H1 (cell line): ENCODE measurements around the gene OVCA2. TPM values are rescaled to one million over a fixed set of nuclear protein-coding genes. Genes with fewer than 3 reads are reported as not detected.
A peak's percentile ranks its signal among the peaks of the same experiment; 100 is the strongest.

Source experiments
- CTCF ChIA-PET: fragments of 300-600 bp; sonication (Branson Sonifier 250); formaldehyde crosslinking; loops from one replicate; lab custom pipeline; 2021; ENCODE audit not compliant: partially characterized antibody; lab: Charles Lee
- POLR2A ChIA-PET: fragments of 300-600 bp; sonication (Branson Sonifier 250); formaldehyde crosslinking; loops from one replicate; lab custom pipeline; 2021; ENCODE audit warnings: inconsistent platforms; ENCODE audit not compliant: partially characterized antibody; lab: Charles Lee
- DNase-seq, 2 experiments: peaks; one replicate each; pipeline versions ENCODE4 v3.0.0 to v3.0.0-alpha.2; 2010 to 2022; ENCODE audit warnings: low spot score in 2 of 2, low read depth in 1 of 2, mixed read lengths in 1 of 2
- FAIRE-seq: peaks from 2 replicates; lab custom pipeline; 2011; peaks lifted over from hg19 to GRCh38; lab: Jason Lieb, UNC
- H2AFZ ChIP-seq: 2 replicates; pipeline ENCODE4 v1.8.1; 2012; ENCODE audit warnings: low read length, inconsistent platforms
- H2AK5ac ChIP-seq: 2 replicates; pipeline ENCODE4 v1.6.1; 2013; ENCODE audit warnings: low read depth, low read length
- H2BK120ac ChIP-seq: replicated peaks from 2 replicates; pipeline ENCODE3; 2013; ENCODE audit warnings: low read depth, low read length, inconsistent platforms
- H2BK12ac ChIP-seq: 2 replicates; pipeline ENCODE4 v1.6.1; 2013; ENCODE audit warnings: low read depth, low read length
- H2BK15ac ChIP-seq: 2 replicates; pipeline ENCODE4 v1.6.1; 2013; ENCODE audit warnings: low read length
- H2BK20ac ChIP-seq: 2 replicates; pipeline ENCODE4 v1.6.1; 2013; ENCODE audit warnings: low read length
- H2BK5ac ChIP-seq: 2 replicates; pipeline ENCODE4 v1.6.1; 2013; ENCODE audit warnings: low read depth, low read length
- H3K14ac ChIP-seq: 2 replicates; pipeline ENCODE4 v1.6.1; 2013; ENCODE audit warnings: inconsistent platforms; ENCODE audit not compliant: insufficient read length
- H3K18ac ChIP-seq: 2 replicates; pipeline ENCODE4 v1.6.1; 2013; ENCODE audit warnings: low read length; ENCODE audit errors: extremely low read depth
- H3K23ac ChIP-seq: 2 replicates; pipeline ENCODE4 v1.6.1; 2013; ENCODE audit warnings: inconsistent platforms; ENCODE audit not compliant: insufficient read length
- H3K23me2 ChIP-seq: 2 replicates; pipeline ENCODE4 v1.6.1; 2013; ENCODE audit warnings: low read depth, low read length
- H3K27ac ChIP-seq: 2 replicates; pipeline ENCODE4 v1.6.1; 2011; ENCODE audit warnings: low read depth, low read length, inconsistent platforms
- H3K27me3 ChIP-seq, 4 experiments: replicated peaks in 1 of 4; 1 replicate in 1 of 4; 2 replicates in 3 of 4; pipeline versions ENCODE4 v1.6.1 to v1.8.1; 2011 to 2013; ENCODE audit warnings: low read length in 3 of 4, mild to moderate bottlenecking in 3 of 4, inconsistent platforms in 2 of 4, mixed read lengths in 2 of 4, moderate library complexity in 1 of 4; ENCODE audit not compliant: control insufficient read depth in 3 of 4, insufficient read depth in 3 of 4; ENCODE audit errors: extremely low read depth in 1 of 4
- H3K36me3 ChIP-seq, 4 experiments: 2 replicates each; pipeline versions ENCODE4 v1.6.1 to v1.8.1; 2011 to 2013; ENCODE audit warnings: mild to moderate bottlenecking in 4 of 4, low read length in 3 of 4, moderate library complexity in 2 of 4, control low read depth in 1 of 4, inconsistent platforms in 1 of 4; ENCODE audit not compliant: insufficient read depth in 4 of 4, control insufficient read depth in 2 of 4
- H3K4ac ChIP-seq: replicated peaks from 2 replicates; pipeline ENCODE3; 2013; ENCODE audit warnings: low read length, low read depth, mixed read lengths, inconsistent platforms; ENCODE audit not compliant: insufficient read length
- H3K4me1 ChIP-seq, 4 experiments: replicated peaks in 1 of 4; 1 replicate in 1 of 4; 2 replicates in 3 of 4; pipeline versions ENCODE4 v1.6.1 to v1.8.1; 2011 to 2013; ENCODE audit warnings: low read length in 3 of 4, inconsistent platforms in 2 of 4, mixed read lengths in 1 of 4; ENCODE audit not compliant: insufficient read depth in 4 of 4, control insufficient read depth in 3 of 4
- H3K4me2 ChIP-seq, 2 experiments: 2 replicates each; pipeline versions ENCODE4 v1.6.1 to v1.8.1; 2011 to 2013; ENCODE audit warnings: low read depth in 2 of 2, low read length in 2 of 2, control low read depth in 1 of 2, inconsistent platforms in 1 of 2, mild to moderate bottlenecking in 1 of 2; ENCODE audit not compliant: insufficient read depth in 1 of 2
- H3K4me3 ChIP-seq, 4 experiments: fragments of 200-600, 300-600 bp in 1 of 4; sonication (generic), shearing (Covaris generic), sonication (Bioruptor Twin) in 1 of 4; 2 replicates each; pipeline versions ENCODE4 v1.5.1 to v1.8.1; 2011 to 2016; ENCODE audit warnings: low read length in 4 of 4, low read depth in 3 of 4, control low read depth in 2 of 4, inconsistent platforms in 2 of 4, mild to moderate bottlenecking in 2 of 4, mixed read lengths in 1 of 4, moderate library complexity in 1 of 4; ENCODE audit not compliant: insufficient read depth in 2 of 4; ENCODE audit errors: extremely low read depth in 1 of 4
- H3K56ac ChIP-seq: replicated peaks from 2 replicates; pipeline ENCODE3; 2013; ENCODE audit warnings: low read depth, mild to moderate bottlenecking, mixed read lengths, low read length, inconsistent platforms; ENCODE audit not compliant: insufficient read length
- H3K79me1 ChIP-seq: 2 replicates; pipeline ENCODE4 v1.6.1; 2013; ENCODE audit warnings: low read depth, low read length, control low read depth
- H3K79me2 ChIP-seq, 2 experiments: 2 replicates each; pipeline versions ENCODE4 v1.6.1 to v1.8.1; 2012 to 2013; ENCODE audit warnings: low read length in 2 of 2, mild to moderate bottlenecking in 2 of 2, inconsistent platforms in 1 of 2; ENCODE audit not compliant: insufficient read depth in 2 of 2, control insufficient read depth in 1 of 2
- H3K9ac ChIP-seq, 4 experiments: replicated peaks in 1 of 4; 1 replicate in 1 of 4; 2 replicates in 3 of 4; pipeline versions ENCODE4 v1.6.1 to v1.8.1; 2011 to 2013; ENCODE audit warnings: low read depth in 3 of 4, low read length in 3 of 4, control low read depth in 2 of 4, mild to moderate bottlenecking in 2 of 4, moderate library complexity in 2 of 4, inconsistent platforms in 1 of 4; ENCODE audit errors: extremely low read depth in 1 of 4
- H3K9me3 ChIP-seq, 2 experiments: 2 replicates each; pipeline versions ENCODE4 v1.6.1 to v1.8.1; 2012 to 2013; ENCODE audit warnings: mild to moderate bottlenecking in 2 of 2, moderate library complexity in 2 of 2, control low read depth in 1 of 2, inconsistent platforms in 1 of 2, low read depth in 1 of 2, low read length in 1 of 2, mixed read lengths in 1 of 2; ENCODE audit not compliant: insufficient read depth in 2 of 2
- H4K20me1 ChIP-seq, 2 experiments: replicated peaks in 1 of 2; 2 replicates each; pipeline versions ENCODE3 to v1.8.1; 2011 to 2013; ENCODE audit warnings: inconsistent platforms in 2 of 2, low read length in 2 of 2, mild to moderate bottlenecking in 1 of 2; ENCODE audit not compliant: insufficient read depth in 2 of 2, control insufficient read depth in 1 of 2
- H4K5ac ChIP-seq: 2 replicates; pipeline ENCODE4 v1.6.1; 2013; ENCODE audit warnings: low read length, low read depth, mixed read lengths, inconsistent platforms; ENCODE audit not compliant: insufficient read length
- H4K8ac ChIP-seq: 2 replicates; pipeline ENCODE4 v1.8.0; 2013; ENCODE audit warnings: mild to moderate bottlenecking, moderate library complexity, low read length, inconsistent platforms; ENCODE audit not compliant: insufficient read depth; ENCODE audit errors: extremely low read depth
- H4K91ac ChIP-seq: replicated peaks from 2 replicates; pipeline ENCODE3; 2013; ENCODE audit warnings: low read length, mixed read lengths, inconsistent platforms; ENCODE audit not compliant: insufficient read length
- CBX5 ChIP-seq: fragments of 300-800, 300-1000 bp; sonication (generic); IDR thresholded peaks from 2 replicates; pipeline ENCODE4 v1.7.1; 2016; ENCODE audit warnings: antibody characterized with exemption, low read length, low read depth
- GABPA ChIP-seq: IDR thresholded peaks from 2 replicates; pipeline ENCODE4 v1.6.1; 2011; ENCODE audit warnings: mild to moderate bottlenecking, low read length, moderate library complexity, borderline replicate concordance; ENCODE audit not compliant: insufficient read depth
- NRF1 ChIP-seq: IDR thresholded peaks from 2 replicates; pipeline ENCODE4 v1.6.1; 2011; ENCODE audit warnings: mild to moderate bottlenecking, low read depth, low read length, improper control_type of control experiment
- RAD21 ChIP-seq, 2 experiments: IDR thresholded peaks in 1 of 2; conservative IDR thresholded peaks in 1 of 2; 2 replicates each; pipeline ENCODE4 v1.6.1; 2011; ENCODE audit warnings: low read depth in 2 of 2, low read length in 2 of 2, improper control_type of control experiment in 1 of 2, inconsistent platforms in 1 of 2, mild to moderate bottlenecking in 1 of 2, moderate library complexity in 1 of 2
- RFX5 ChIP-seq: IDR thresholded peaks from 2 replicates; pipeline ENCODE4 v1.6.1; 2011; ENCODE audit warnings: low read depth, low read length, improper control_type of control experiment, borderline replicate concordance
- RNF2 ChIP-seq: fragments of 200-900, 300-1000 bp; sonication (generic); IDR thresholded peaks from 2 replicates; pipeline ENCODE4 v1.7.1; 2016; ENCODE audit warnings: borderline replicate concordance, low read depth, mild to moderate bottlenecking, antibody characterized with exemption, low read length; ENCODE audit not compliant: poor library complexity, severe bottlenecking; ENCODE audit errors: missing control alignments
- RXRA ChIP-seq: IDR thresholded peaks from 2 replicates; pipeline ENCODE4 v1.6.1; 2011; ENCODE audit warnings: low read depth, mild to moderate bottlenecking, low read length, moderate library complexity; ENCODE audit not compliant: insufficient read depth
- SIX5 ChIP-seq: IDR thresholded peaks from 2 replicates; pipeline ENCODE4 v1.6.1; 2011; ENCODE audit warnings: mild to moderate bottlenecking, low read depth, low read length
- SP4 ChIP-seq: IDR thresholded peaks from 2 replicates; pipeline ENCODE4 v1.6.1; 2012; ENCODE audit warnings: low read length, inconsistent platforms
- SUZ12 ChIP-seq: fragments of 200-600 bp; sonication (generic); IDR thresholded peaks from 2 replicates; pipeline ENCODE4 v1.6.1; 2012; ENCODE audit warnings: mild to moderate bottlenecking, inconsistent platforms, low read length, moderate library complexity, mixed read lengths
- TEAD4 ChIP-seq: IDR thresholded peaks from 2 replicates; pipeline ENCODE4 v1.6.1; 2012; ENCODE audit warnings: low read depth, low read length, inconsistent platforms, mixed read lengths
- WGBS, 2 experiments: shearing (Covaris generic) in 1 of 2; methylation state at CpG; one replicate each; pipeline versions ENCODE4 v1.1.6 to v1.1.7; 2013 to 2015; ENCODE audit warnings: low lambda C conversion rate in 2 of 2, mixed read lengths in 2 of 2, inconsistent platforms in 1 of 2, low coverage in 1 of 2, missing lambda C conversion rate in 1 of 2; ENCODE audit not compliant: insufficient replicate concordance in 2 of 2, insufficient coverage in 1 of 2, insufficient read length in 1 of 2; ENCODE audit errors: extremely low coverage in 1 of 2, missing lambda C conversion rate in 1 of 2; 5-methylcytosine and 5-hydroxymethylcytosine counted together
- polyA plus RNA-seq, 7 experiments: library from polyadenylated mRNA; depleted of rRNA in 3 of 7; stranded (reverse) in 5 of 7; unstranded in 2 of 7; fragments of >200 nt in 5 of 7; fragments of 200-250 nt in 2 of 7; gene quantifications; 1 replicate in 5 of 7; 2 replicates in 1 of 7; 4 replicates in 1 of 7; pipeline versions ENCODE4 v1.2.1 to v1.2.3, GENCODE V29; 2011 to 2013; ENCODE audit warnings: missing spikeins in 2 of 7, mixed read lengths in 2 of 7
- total RNA-seq: library from RNA; stranded (reverse); fragmentation: NEBNext Ultra II Directional; extraction: Animal tissue kit (Norgen Biotek cat#: 25700); gene quantifications from 2 replicates; pipeline ENCODE4 v1.2.1, GENCODE V29; 2021
- TF ChIP-seq, protein P1 (sequence below): IDR thresholded peaks from 2 replicates; pipeline ENCODE4 v1.6.1; 2011; ENCODE audit warnings: low read depth, mild to moderate bottlenecking, low read length; ENCODE audit not compliant: insufficient read depth

The OVCA2 gene
- total and polyA plus RNA-seq, 2 of the 8 experiments (the other 6 are each of a cell fraction or from before 2014, with no cell fraction given), result 15.3 to 37.0 TPM

DNA sequence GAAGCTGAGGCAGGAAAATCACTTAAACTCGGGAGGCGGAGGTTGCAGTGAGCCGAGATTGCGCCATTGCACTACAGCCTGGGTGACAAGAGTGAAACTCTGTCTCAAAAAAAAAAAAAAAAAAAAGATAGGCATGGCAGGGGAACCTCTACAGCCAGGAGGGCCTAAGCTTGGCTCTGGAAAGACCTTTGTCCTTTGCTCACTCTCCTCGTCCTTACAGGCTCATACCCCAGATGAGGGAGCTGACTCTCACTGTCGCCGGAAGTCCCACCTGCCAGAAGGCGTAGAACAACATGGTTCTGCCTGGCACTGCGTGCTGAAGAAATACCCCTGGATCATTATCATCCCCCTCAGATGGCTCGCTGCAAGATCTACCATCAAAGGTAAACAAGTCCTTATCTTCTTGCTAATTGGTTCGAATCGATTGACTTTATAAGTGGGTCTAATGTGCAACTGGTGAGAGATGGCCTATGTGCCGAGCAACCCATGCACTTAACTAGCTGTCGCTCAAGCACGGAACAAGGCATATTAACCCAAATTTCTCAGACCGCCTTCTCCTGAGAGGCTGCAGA is 46.4 kb upstream of the OVCA2 start:
- DNase-seq (no peak), FAIRE-seq (no peak)
- Histone ChIP-seq H3K14ac (no peak overlapping the region), H3K4me3 (no peak overlapping the region), H3K4ac (no peak overlapping the region), H3K79me2 (no peaks in the 10 kb centered on the region), H4K20me1 (no peaks in the 10 kb centered on the region), H3K4me1 (peaks cover 0 to 21% (median 12%) of the 10 kb centered on the region in 4 experiments; a peak in 6 of 7 replicates), H3K36me3 (no peaks in the 10 kb centered on the region), H3K23me2 (peaks cover 4% of the 10 kb centered on the region; the same call in 1 of the 2 replicates), H2AFZ (no peak overlapping the region), H3K27me3 (peaks cover 8 to 28% (median 20%) of the 10 kb centered on the region in 4 experiments), H2BK20ac (no peak overlapping the region), H2BK5ac (no peak overlapping the region), H4K5ac (no peak overlapping the region), H3K23ac (no peak overlapping the region), H3K9me3 (no peaks in the 10 kb centered on the region), H3K79me1 (no peaks in the 10 kb centered on the region), H3K27ac (no peak overlapping the region), H2BK12ac (peak overlapping the region; percentile 75; the same call in 1 of the 2 replicates), H3K18ac (no peak overlapping the region; the same call in none of the 2 replicates), H2AK5ac (no peak overlapping the region), H4K91ac (no peak overlapping the region), H3K4me2 (no peak overlapping the region), H4K8ac (no peak overlapping the region), H3K56ac (no peak overlapping the region), H3K9ac (no peak overlapping the region), H2BK15ac (peak overlapping the region; percentile 46; the same call in 1 of the 2 replicates), H2BK120ac (no peak overlapping the region)
- ChIA-PET CTCF (interaction anchor here (1.2 to 1.7 kb wide), 2 partner anchors 87 to 249 kb away, joined by 3 to 6 read pairs; no protein-coding TSS in a partner anchor), POLR2A (no interaction called here)
- no peak for TF ChIP-seq SIX5
- no peak for TF ChIP-seq RAD21 (IDR thresholded peaks at IDR 0.05 in 1 of 2, conservative IDR thresholded peaks at IDR 0.05 in 1 of 2; ENCODE audit: low read depth in 2 of 2, low read length in 2 of 2)
- TF ChIP-seq, protein P1, sequence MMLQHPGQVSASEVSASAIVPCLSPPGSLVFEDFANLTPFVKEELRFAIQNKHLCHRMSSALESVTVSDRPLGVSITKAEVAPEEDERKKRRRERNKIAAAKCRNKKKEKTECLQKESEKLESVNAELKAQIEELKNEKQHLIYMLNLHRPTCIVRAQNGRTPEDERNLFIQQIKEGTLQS, result no peak
- TF ChIP-seq TEAD4, result no peak
- TF ChIP-seq RFX5, result no peak
- TF ChIP-seq RXRA, result no peak
- no peak for TF ChIP-seq SUZ12
- TF ChIP-seq CBX5, result no peak
- no peak for TF ChIP-seq SP4
- no peak for TF ChIP-seq GABPA
- TF ChIP-seq RNF2, result no peak
- no peak for TF ChIP-seq NRF1
- WGBS, 2 experiments, result 88% methylated on average over 14 of the region's 16 CpGs; no CpG with 5 or more reads in 1 of the 2 experiments
